ENCODE results near the gene GET4.
"Not testable (repeated sequence)": the region's sequence is repeated elsewhere in the genome, so short reads cannot be mapped to it uniquely, and the experiment has no call there.

The GET4 gene

DNA sequence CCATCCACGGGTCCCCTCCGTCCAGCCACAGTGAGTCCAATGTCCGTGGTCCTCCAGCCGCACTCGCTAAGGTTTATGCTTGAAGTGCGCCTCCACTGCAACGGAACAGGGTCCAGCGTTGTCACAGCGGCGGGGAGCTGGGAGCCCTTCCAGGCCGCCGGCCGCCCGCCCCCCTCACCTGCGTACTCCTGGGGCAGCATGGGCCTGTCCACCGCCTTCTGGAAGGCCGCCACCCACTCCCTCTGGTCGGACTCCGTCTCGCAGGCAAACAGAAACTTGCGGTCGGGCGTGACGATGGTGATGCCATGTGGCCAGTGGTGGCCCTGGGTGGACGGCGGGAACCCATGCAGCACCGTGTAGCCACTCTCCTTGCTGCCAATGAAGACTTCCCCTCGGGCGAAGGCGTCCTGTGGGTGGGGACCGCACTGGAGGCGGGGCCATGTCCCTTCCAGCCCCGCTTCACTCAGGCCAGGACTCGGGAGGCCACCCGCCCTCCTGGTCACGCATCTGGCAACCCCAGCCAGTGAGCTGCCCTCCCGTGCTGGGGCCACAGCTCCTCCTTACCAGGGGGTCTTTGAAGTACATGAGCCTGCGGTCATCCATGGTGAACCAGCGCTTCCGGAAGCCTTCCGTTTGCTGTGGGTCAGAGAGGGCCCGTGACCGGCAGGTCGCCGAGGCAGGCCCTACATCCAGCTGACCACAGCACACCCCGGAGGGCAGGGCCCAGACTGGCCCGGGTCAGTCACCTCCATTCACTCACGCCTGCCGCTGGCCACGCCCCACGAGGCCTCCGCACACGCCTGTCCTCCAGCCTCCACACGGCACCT, 22.7 kb downstream of the GET4 start:
- FAIRE-seq (peak; percentile 84), DNase-seq (ENCODE audit: low spot score) (no peak)

DNA sequence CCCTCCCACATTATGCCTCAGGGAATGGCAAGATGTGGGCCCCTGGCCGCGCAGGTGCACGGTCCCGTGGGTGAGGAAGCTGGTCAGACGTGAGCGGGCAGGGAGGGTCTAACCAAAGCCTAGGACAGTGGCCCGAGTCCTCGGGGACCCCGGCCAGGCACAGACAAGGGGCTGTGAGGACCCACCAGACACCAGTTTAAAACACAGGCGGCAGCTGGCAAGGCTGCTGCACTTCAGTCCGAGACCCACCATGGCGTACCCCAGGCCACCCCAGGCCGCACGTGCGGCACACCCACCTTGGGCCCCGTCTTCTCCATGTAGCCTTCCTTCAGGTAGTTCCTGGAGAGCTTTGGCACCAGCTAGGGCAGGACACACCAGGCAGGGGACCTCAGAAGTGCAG, 23.5 kb downstream of the GET4 start:
- FAIRE-seq (no peak), DNase-seq (ENCODE audit: low spot score) (no peak)

DNA sequence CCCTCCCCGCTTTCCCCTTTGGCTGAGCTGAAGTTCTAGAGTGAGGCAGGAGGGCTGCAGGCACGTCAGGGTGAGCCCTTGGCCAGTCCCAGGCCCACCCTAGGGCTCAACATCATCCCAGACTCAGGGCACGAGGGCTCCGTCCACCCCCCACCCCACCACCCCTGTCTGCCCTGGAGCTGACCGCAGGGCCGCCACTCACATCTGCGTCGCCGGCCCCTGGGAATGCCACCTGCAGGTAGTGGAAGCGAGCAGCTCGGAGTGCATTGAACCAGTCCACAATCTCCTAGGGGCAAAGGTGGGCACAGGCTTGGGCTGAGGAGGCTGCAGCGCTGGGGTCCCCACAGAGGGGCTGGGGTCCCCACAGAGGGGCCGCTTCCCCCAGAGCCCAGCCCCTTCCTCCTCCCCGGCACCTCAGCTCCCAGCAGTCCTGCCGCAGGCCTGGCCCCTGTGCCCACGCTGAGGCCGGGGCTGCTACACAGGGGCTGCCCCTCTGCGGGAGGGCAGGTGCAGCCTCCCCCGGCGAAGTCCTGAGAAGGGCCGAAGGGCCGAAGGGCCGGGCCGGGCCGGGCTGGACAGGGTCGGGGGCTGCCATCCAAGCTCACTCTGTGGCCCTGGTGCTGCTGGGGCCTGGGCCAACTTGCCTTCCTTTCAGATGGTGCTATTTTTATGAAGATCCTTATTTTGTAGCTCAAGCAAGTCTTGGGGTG, 24.1 kb downstream of the GET4 start:
- DNase-seq (ENCODE audit: low spot score) (no peak), FAIRE-seq (no peak)

DNA sequence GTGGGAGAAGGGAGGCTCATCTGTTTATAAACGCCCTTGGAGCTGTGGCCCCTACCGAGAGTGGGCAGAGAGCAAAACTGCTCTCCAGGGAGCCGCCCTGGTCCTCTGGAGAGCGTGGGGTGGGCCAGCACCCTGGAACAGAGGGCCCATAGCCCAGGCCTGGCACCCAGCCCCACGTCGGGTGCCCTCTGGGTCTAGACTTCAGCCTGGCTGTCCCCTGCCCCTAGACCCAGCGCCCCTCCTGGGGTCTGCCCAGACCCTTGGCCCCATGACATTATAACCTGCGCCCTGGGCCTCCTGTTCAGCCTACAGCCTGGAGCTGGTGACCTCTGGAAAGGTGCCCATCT, 24.7 kb downstream of the GET4 start:
- no peak for DNase-seq (ENCODE audit: low spot score)
- FAIRE-seq: no peak

DNA sequence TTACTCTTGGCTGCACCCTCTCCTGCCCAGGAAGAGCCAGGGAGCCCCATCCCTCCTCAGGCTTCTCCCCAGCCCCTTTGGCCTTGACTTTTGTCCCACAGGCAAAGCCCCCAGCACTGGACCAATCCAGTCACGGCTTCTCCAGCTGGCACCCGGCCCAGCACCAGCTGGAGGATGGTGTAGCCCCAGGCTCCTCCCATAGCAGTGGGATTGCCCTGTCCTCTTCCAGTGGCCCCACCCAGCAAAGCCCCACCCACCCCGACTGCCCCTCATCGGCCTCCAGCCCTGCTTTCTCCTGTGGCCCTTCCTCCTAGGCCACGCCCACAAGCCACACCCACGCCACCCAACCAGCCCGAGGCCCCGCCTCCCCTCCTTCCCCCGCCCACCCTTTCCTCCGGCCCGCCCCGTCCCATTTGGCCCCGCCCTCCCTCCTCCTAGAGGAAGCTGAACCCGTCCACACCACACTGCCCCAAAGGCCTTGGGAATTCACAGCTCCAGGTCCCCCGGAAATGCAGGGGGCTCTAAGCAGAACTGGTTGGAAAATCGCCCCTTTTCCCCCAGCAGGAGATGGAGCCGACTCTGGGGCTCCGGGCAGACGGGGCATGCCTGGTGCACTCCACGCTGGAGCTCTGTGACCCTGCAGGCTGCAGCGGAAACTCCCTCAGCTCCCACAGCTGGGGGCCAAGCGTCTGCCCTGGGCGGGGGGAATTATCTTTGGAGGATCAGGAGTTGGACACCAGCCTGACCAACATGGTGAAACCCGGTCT, 25.2 kb downstream of the GET4 start:
- no peak for FAIRE-seq
- DNase-seq (ENCODE audit: low spot score): peak; percentile 85

DNA sequence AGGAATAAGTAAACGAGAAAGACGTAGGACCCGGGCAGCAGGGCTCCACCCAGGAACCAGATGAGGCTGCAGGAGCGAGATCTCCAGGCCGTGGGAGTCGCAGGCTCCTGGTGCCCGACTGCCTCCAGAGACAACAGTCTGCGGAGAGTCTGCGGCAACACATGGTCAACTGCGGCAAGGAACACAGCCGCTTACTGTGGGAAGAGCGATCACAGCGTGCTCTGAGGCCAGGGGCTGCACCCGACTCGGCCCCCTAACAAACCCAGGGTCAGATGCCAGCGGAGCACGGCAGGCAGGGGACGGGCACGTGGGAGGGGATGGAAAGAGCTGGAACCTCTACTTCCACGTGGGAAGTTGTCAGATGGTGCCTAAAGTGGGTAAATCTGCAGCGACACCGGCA, 26.6 kb downstream of the GET4 start:
- FAIRE-seq (no peak), DNase-seq (ENCODE audit: low spot score) (no peak)

DNA sequence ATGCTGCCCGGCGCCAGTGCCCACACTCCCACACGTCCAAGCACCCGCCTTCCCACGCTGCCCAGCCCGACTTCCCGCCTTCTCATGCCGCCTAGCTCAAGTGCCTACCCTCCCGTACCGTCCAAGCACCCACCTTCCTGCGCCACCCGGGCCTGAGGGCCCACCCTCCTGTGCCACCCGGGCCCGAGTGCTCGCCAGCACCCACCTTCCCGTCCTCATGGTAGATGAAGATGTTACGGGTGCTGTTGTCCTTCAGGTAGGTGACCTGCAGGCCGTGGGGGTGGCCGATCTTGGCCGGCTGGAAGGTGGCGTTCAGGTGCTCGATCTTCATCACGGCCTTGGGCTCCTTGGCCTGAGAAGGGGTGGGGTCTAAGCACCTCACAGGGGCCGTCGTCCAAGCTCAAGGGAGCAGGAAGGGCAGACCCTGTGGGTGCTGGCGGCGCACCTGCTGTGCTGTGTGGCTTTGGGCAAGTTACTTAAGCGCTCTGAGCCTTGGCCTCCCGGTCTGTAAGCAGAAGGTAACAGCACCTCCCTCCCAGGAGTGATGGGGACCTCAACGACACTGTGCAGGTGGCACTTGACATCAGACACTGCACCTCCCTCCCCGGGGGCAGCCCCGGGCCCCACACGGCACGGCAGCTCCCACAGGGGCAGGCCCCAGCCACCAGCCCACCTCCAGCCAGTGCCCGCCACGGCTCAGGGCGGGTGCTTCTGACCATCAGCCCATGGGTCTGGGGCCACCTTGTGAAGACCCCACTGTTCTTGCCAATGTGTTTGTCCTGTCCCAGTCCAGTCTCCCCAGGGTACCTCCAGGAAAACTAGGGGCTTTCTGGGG, 27.8 kb downstream of the GET4 start:
- DNase-seq (ENCODE audit: low spot score) (no peak), FAIRE-seq (peak; percentile 93)

DNA sequence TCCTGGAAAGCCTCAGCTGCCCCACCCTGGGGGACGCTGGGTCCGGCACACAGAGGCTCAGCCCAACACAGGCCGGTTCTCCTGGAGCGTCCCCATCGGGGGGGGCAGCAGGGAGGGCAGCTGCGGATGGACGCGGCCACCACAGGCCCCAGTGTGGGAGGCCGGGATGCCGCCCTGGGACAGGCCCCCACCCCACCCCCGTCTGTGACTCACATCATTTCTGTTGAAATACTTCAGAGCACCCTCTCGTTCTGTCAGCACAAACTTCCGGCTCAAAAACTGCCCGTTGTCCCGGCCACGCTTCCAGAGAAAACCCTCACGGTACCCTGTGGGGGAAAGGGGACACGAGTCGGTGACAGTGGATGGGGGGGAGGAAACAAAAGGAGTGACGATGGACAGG, 28.5 kb downstream of the GET4 start:
- peak; percentile 77 for DNase-seq (ENCODE audit: low spot score)
- FAIRE-seq: no peak

DNA sequence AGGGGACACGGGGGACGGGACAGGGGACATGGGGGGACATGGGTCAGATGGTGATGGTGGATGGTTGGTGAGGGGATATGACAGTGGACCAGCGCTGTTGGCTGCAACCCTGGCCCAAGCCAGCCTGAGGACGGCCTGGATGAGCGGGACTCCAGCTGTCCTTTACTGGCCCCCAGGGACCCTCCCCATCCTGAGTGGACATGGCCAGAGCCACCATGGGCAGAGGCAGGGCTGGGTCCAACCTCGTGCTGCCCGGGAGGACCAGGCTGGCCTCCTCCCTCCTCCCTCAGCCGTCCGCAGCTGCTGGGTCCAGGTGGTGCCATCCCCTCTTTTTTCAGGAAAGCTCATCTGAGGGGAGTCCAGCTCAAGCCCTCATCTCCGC, 30.4 kb downstream of the GET4 start:
- peak; percentile 82 for FAIRE-seq
- no peak for DNase-seq (ENCODE audit: low spot score)

DNA sequence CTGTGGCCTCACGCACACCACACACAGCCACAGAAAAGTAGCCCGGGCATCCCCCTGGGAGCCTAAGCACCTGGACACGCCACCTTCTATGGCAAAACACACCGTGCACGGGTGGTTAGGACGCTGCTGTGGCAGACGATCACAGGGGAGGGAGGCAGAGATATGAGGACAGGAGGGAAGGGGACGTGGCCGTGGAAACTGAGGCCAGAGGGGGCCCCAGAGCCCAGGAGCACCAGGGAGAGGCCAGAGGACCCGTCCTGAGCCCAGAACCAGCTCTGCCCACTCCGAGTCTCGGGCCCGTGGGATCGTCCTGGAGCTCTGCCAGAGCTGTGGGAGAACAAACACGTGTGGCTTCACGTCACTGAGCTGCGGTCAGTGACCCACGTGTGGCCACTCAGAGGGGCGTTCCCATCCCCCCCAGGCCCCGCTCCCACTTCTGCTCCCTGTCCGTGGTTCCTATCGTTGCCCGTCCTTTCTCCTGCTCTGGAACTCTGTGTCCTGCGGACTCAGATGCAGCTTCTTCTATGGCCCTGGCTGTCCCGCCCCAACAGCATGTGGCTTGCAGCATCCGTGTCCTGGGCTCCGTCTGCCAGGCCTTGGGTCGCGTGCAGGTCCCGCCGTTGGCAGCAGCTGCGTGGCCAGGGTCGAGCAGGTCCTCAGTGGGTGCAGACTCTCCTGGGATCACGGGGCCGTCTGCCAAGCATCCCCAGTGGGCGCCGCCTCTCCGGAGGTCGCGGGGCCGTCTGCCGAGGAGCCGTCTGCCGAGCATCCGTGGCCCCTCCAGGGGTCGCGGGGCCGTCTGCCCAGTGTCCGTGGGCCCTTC, 31.0 kb downstream of the GET4 start:
- DNase-seq (ENCODE audit: low spot score) (no peak), FAIRE-seq (no peak)

DNA sequence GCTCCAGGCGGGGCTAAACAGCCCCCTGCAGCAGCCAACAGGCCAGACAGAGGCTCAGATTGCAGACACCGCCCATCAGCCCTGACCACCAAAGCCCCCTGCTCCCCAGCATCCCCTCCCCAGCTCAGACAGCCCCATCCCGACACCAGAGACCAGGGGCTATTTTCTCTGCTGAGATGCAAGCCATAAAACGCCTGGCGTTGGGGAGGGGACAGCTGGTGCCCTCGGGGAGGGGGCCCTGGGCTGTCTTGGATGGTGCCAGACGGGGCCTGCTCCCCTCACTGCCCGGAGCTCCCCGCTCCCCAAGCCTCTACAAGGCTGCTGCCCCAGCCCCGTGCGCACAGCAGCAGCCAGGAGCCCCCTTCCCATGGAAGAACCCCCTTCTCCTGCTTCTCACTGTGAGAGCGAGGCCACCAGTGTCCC, 31.8 kb downstream of the GET4 start:
- DNase-seq (ENCODE audit: low spot score) (no peak), FAIRE-seq (no peak)

DNA sequence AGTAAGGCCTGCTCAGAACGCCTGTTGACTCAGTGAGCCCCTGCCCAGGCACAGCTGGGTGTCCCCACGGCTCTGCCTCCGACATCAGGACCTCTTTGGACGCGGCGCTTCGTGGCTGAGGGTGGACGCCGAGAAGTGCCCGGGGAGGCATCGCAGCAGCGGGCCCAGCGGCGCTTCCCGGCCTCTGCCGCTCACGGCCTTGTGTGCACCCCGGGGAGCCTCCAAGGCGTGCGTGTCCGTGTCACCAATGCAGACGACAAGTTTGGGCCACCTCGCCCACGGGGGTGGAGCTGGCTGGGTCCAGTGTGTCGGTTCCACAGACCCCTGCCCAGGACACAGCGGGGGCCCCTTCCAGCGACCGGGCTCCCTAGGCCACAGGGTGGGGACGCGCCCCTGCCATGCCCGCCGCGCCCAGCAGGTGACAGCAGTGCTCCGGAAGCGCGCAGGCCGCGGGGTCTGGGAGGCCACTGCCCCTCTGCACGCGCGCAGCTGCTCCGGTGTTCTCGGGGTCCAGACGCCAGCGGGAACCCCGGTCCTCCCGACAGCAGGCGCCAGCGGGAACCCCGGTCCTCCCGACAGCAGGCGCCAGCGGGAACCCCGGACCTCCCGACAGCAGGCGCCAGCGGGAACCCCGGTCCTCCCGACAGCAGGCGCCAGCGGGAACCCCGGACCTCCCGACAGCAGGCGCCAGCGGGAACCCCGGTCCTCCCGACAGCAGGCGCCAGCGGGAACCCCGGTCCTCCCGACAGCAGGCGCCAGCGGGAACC, 32.4 kb downstream of the GET4 start:
- DNase-seq (ENCODE audit: low spot score); FAIRE-seq: not testable (repeated sequence)

DNA sequence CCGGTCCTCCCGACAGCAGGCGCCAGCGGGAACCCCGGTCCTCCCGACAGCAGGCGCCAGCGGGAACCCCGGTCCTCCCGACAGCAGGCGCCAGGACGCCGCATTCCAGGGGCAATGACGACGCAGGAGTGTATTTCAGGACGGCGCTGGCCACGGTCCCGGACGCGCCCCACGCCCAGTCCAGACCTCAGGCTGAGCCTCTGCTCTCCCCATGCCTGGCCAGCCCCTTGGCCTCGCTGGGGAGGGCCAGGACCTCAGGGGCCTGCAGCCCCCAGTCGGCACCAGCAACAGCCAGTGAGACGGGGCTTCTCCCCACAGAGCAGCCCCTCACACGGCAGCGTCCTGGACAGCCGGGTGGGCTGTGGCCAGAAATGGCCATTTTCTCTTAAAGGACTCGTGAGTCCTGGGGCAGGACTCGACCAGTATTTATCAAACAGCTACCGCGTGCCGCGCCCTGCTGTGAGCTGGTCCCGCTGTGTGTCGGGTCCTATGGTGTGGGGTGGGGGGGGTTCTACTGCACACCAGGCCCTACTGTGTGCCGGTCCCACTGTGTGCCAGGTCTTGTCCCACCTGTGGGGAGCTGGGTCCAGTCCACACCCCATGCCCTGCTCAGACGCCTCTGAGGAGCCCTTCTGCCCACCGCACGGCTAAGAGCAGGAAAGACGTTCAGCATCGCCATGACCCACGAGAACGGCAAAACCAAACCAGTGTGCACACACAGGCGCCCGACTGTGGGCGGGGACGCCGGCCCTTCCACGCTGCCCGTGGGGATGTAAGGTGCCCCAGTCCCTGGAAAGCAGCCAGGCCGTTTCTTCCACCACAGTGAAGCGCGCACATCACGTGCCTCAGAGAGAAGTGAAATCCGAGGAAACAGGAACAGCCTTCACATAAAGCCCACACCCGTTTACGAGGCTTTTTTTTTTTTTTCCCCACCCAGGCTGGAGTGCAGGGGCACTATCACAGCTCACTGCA, 33.3 kb downstream of the GET4 start:
- peak; percentile 35 for FAIRE-seq

DNA sequence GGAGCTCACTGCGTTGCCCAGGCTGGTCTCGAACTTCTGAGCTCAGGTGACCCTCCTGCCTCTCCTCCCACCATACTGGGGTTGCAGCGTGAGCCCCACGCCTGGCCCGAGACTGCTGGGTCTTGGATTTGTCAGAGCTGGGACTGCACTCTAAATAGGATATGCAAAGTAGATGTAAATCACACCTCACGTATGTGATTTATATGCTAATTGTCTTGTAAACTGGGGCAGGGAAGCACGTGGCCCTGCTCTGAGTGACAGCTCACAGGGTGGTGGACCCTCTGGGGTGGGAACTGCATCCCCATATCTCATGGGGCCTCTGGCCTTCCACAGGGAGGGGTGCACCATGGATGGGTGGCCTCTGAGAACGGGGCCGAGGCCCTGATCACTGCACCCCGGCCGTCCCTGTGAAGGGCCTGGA, 34.1 kb downstream of the GET4 start:
- FAIRE-seq (no peak), DNase-seq (ENCODE audit: low spot score) (no peak)

More for the DNA sequence above, 33.3 kb downstream of the GET4 start:
- DNase-seq (ENCODE audit: low spot score): no peak

DNA sequence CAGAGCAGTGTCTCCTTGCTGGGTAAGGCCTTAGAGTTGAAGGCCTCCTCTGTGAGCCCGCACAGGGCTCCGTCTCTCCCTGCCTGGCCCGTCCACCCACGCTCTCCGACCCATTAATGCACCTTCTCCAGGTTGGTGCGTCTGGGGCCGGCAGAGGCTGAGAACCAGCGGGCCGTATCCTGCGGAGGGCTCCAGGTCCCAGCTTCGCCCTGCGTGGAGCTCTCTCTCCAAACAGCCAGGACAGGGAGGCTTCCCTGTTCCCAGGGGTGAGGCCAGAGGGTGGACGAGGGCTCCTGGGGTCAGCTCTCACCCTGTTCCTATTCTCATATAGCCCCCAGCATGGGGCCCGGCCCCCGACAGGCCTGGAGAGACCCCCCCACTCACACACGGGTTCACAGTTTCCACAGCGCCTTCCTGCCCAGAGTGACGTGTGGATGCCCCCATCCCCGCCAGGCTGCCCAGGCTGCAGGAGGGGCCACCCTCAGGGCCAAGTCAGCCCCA, 34.6 kb downstream of the GET4 start:
- FAIRE-seq (no peak), DNase-seq (ENCODE audit: low spot score) (no peak)

DNA sequence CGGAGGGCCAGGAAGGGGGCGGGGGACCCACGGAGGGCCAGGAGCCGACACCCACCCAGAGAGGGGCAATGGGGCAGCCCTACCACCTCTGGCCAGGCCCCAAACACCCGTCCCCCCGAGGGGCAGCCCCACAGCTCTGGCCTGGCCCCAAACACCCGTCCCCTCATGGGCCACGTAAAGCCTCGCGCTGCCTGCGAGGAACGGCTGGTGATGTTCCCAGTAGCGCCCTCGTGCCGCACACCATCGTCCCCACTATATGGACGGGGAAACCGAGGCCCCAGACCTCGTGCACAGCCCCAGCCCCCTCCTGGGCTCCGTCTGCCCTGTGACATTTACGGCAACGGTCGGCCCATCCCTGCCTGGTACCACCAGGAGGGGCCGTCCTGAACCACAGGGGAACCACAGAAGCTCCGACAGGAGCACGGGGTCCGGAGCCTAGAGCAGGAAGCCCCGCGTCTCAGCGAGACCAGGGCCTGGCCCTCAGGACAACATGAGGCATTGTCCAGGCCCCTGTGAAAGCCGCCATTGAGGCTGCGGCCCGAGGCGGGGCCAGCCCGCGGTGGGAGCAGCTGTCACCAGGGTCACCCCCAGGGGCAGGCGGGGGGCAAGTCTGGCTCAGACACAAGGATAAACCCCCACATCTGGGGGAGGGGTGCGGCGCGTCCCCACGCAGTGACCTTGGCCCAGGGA, 35.6 kb downstream of the GET4 start:
- DNase-seq (ENCODE audit: low spot score) (no peak), FAIRE-seq (no peak)

DNA sequence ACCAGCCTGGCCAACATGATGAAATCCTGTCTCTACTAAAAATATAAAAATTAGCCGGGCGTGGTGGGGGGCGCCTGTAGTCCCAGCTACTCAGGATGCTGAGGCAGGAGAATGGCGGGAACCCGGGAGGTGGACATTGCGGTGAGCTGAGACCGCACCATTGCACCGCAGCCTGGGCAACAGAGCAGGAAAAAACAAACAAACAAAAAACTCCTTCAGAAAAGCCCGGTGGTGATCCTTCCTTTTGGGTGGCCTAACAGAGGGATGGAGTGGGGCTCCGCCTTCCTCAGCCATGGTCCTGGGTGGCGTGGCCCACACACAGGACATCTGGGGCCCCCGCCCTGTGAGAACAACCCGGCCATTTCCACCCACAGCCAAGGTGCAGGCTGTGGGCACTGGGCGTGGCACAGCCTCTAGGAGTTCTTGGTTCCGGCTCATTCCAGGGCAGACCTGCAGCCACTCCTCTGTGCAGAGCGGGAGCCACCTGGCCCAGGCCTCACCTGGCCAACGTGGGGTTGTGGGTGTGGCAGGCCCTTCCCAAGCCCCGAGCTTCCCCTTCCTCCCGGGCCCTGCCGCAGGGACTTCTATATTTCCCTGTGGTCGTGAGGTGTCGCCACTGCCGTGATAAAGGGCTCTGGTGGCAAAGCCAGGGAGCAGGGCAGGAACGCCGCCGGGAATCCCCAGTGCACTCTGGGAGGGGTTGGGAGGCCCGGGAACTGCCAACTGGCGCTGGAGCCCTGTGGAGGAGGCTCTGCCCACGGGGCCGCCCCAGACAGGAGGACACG, 37.6 kb downstream of the GET4 start:
- DNase-seq (ENCODE audit: low spot score): no peak
- no peak for FAIRE-seq
